GM18873 (cell line): ENCODE measurements around the gene BDH2.

ENCODE experiments used
- ATAC-seq: cut with Tn5 transposase; IDR thresholded peaks from one replicate; pipeline ENCODE4 v1.9.1; 2021; ENCODE audit warnings: mild to moderate bottlenecking, moderate library complexity, moderate number of reproducible peaks; ENCODE audit not compliant: unreplicated experiment, low FRiP score

BDH2 gene

GRCh38 chr4:103086551-103086950, 13.1 kb downstream of the BDH2 start:
- ATAC-seq = no peak

- no peak for ATAC-seq
Observed at GRCh38 chr4:103085555-103086196, 14.0 kb downstream of the BDH2 start.

GRCh38 chr4:103079621-103080020, 20.0 kb downstream of the BDH2 start:
- no peak for ATAC-seq

- ATAC-seq = peak; percentile 41
Observed at GRCh38 chr4:103076747-103077347, 22.8 kb downstream of the BDH2 start, which contains the start of gene SLC9B2. Gene SLC9B2, minus strand, starts transcription at chr4:103076761. Its CDS starts 9,211 bp downstream, at chr4:103067550.

- ATAC-seq = peak; percentile 42
Observed at GRCh38 chr4:103075894-103076746, 23.5 kb downstream of the BDH2 start.

GRCh38 chr4:103075435-103075893, 24.2 kb downstream of the BDH2 start:
- peak; percentile 1 for ATAC-seq

- peak; percentile 30 for ATAC-seq
Observed at GRCh38 chr4:103074744-103075434, 24.7 kb downstream of the BDH2 start.

GRCh38 chr4:103073792-103074438, 25.7 kb downstream of the BDH2 start:
- ATAC-seq = no peak

- ATAC-seq = no peak
Observed at GRCh38 chr4:103067841-103068547, 31.6 kb downstream of the BDH2 start.

GRCh38 chr4:103060453-103061148, 39.0 kb downstream of the BDH2 start:
- no peak for ATAC-seq

GRCh38 chr4:103054030-103054429, 45.6 kb downstream of the BDH2 start:
- ATAC-seq = no peak

GRCh38 chr4:103052779-103053178, 46.9 kb downstream of the BDH2 start:
- ATAC-seq = no peak

- ATAC-seq = no peak
Observed at GRCh38 chr4:103052145-103052544, 47.5 kb downstream of the BDH2 start.

GRCh38 chr4:103050736-103051436, 48.7 kb downstream of the BDH2 start:
- ATAC-seq = no peak

GRCh38 chr4:103046416-103047290, 53.0 kb downstream of the BDH2 start:
- peak; percentile 96 for ATAC-seq

- ATAC-seq = no peak
Observed at GRCh38 chr4:103044183-103044582, 55.5 kb downstream of the BDH2 start.

- ATAC-seq = no peak
Observed at GRCh38 chr4:103036169-103036568, 63.5 kb downstream of the BDH2 start.
